UCSD-AML1 (cell line): ENCODE data around the gene FAM117A.
"Not testable (repeated sequence)": the region's sequence is repeated elsewhere in the genome, so short reads cannot be mapped to it uniquely, and the experiment has no call there.

Source experiments
- DNase-seq: peaks from one replicate; lab custom pipeline; 2025; ENCODE audit not compliant: unreplicated experiment; lab: John Stamatoyannopoulos, UW

Gene FAM117A

GRCh38 chr17:49764559-49765180 is 739 bp upstream of the FAM117A start:
- no peak for DNase-seq

DNA sequence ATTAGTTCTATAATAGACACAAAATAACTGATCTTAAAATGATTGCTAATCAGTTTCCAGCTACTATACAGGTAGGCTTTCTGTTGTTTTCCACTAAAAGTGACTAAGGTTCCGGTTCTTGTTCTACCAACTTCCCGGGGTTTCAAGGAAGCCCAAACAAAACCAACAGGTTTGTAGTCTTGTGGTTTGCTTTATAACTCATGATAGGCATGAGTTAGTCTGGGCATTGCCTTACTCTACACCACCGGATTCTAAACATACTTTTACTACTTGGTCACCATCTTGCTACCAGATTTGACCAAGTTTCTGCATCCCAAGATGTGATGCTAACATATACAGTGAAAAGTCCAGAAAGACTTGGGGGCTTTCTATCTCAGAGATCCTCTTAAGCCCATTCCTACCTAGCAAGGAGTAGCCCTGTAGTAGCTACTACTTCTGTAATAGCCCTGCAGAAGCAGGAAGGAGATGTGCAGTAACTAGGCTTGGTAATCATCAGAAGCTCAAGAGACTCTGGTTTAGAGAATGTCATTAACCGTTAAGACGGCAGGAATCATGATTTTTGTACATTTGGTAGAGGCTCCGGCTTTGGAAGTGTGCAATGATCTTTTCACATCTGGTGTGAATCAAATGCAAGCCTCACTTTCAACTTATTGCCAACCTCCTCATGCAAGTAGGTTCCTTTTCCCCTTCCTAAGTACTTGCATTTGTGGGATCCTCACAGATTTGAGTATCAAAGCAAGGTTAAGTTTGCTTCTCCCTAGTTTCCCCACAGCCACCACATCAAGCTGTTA is 1.6 kb downstream of the FAM117A start:
- no peak for DNase-seq

DNA sequence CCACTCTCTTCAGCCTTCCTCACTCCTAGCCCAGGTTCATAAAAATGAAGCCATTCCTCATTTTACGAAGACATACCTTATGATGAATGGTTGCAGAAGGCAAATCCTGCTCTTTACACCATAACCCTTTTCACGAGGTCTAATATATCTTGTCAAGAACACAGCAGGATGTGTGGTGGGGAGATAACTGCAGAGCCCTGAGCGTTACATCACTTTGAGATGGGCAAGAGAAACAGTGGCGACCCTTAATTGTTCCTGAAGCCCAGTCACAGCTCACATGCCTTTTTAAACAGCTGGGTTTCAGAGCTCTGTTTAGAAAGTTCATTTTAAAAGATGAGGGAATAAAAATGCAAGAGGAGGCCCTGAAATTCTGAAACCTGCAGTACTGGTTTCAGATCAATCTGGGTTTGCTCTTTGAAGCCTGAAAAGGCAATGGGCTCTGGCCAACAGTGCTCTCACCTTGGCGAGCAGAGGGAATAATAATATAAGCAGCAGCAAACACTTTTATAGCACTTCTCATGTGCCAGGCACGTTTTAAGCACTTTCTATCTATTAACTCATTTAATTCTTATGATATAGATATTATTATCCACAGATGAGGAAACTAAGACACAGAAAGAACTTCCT is 2.9 kb downstream of the FAM117A start:
- DNase-seq: no peak

DNA sequence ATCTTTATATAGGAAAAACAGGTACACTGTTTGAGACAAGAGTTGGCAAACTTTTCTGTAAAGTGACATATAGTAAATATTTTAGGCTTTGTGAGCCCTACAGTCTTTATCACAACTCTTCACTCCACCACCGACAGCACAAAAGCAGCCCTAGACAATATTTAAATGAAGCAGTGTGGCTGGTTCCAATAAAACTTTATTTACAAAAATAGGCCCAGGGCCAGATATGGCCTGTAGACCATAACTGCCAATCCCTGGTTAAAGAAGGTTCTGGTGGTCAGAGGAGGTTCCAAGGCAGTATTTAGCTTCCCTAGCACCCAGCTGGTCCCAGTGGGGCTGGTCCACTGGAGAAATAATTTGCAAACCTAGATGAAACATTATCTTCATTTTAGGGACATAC is 3.6 kb downstream of the FAM117A start:
- DNase-seq: no peak

GRCh38 chr17:49759203-49759602 is 4.7 kb downstream of the FAM117A start:
- DNase-seq: no peak

DNA sequence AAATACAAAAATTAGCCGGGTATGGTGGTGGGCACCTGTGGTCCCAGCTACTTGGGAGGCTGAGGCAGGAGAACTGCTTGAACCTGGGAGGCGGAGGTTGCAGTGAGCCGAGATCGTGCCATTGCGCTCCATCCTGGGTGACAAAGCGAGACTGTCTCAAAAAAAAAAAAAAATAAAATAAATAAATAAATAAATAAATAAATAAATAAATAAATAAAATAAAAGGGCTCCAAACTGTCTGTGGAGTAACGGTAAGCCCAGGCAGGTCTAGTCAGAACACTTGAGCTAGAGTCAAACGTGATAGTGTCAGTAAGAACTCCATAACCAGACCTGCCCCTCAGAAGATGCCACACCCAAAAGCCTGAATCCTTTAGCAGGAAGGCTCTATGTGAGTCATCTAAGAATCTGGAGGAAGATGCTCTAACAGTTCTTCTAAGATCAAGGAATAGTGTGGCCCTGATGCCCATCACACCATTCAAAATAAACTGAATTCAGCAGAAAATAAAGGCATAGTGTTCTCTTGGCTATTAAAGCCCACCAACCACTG is 5.4 kb downstream of the FAM117A start:
- DNase-seq: not testable (repeated sequence)

GRCh38 chr17:49757151-49757777 is 6.7 kb downstream of the FAM117A start:
- no peak for DNase-seq

- DNase-seq: no peak
Observed at GRCh38 chr17:49756323-49757150, 7.4 kb downstream of the FAM117A start.

DNA sequence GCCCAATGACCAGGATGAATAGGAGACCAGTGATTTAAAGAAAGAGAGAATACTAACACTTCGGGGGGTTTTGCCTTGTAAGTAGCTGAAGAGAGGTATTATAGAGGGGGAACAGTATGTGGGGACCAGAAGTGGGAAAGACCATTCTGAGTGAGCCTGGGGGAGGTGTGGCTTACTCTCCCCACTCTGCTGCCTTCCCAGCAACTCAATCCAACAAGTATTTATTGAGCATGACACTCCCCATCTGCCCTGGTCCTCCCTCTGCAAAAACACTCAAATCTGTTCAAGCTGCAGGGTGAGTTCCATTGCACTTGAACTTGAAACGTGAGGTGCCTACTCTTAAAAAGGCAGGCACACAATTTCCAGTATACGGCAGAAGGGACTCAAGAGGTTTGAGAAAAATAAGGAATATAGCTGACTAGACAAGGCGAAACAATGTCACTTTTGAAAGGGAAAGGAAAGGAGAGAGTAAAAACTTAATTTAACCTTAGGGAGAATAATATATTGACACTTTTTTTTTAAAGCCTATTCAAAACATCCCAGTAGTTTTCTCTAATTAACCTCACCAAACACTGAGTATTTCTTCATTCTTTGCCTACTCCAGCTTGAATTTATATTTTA is 8.2 kb downstream of the FAM117A start:
- no peak for DNase-seq

DNA sequence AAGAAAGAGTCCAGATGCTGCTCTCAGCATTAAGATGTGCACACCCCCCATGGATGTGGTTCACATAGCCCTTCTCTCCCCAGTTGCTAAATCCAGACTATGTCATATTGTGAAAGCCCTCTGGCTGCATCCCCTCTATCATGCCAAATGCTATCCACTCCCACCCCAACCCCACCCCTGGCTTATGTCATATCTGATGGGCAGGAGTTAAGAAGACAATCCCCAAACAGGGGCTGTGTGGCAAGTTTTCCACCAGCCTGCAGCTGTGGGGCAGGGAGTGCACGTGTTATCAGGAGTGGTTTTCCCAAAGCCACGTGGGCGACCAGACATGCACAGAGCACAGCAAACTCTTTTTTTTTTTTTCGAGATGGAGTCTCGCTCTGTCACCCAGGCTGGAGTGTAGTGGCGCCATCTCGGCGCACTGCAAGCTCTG is 10.0 kb downstream of the FAM117A start:
- DNase-seq: no peak

DNA sequence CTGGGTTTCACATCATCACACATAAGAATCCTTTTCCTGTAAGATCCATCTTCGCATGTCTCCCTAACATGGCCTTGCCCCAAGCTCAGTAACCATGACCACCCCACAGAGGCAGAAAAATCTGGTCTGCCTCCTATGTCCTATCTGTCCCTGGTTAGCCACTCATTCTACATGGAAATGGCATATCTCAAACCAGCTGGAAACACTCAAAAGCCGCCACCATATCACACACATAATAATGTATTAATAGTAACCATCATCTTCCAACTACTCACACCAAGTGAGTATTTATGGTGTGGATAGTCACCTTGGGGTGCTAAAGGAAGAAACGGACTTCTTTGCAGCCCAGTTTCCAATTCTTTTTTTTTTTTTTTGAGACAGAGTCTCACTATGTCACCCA is 11.4 kb downstream of the FAM117A start:
- no peak for DNase-seq

- DNase-seq: no peak
Observed at GRCh38 chr17:49749730-49750129, 14.2 kb downstream of the FAM117A start.

- DNase-seq: no peak
Observed at GRCh38 chr17:49748791-49749190, 15.1 kb downstream of the FAM117A start.

DNA sequence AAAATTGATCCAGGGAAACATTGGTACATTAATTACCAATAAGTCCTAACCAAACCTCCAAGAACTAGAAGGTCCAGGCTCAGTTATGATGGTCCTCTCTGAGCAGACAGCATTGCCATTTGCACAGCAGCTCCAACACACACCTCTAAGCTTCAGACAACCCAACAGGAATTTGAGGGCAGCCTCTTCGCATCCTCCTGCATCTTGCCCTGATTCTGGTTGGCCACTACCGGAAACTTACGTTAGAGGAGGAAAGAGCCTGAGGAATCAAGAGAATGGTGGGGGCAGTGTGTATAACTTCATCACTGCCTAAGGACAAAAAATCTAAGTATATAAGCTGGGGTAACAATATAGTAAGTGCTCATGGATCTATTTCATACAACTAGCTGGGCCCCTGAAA is 15.7 kb downstream of the FAM117A start:
- no peak for DNase-seq

DNA sequence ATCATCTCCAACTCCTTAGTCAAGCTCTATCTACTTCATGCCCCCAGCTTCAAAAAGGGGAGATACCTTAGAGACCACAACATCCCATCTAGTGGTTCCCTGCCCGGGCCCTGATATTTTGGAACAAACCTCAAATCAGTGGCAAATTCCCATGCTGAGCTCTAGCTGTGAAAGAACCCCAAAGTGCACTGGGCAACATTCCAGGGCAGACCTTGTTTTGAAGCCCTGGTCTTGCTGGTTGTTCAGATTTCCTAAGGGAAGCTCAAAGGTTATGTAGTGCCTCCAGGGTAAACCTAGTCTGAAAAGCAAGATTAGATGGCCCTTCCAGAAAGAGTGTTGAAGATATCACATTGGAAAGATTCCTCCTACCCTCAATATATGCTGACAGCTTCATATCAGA is 16.3 kb downstream of the FAM117A start:
- no peak for DNase-seq

DNA sequence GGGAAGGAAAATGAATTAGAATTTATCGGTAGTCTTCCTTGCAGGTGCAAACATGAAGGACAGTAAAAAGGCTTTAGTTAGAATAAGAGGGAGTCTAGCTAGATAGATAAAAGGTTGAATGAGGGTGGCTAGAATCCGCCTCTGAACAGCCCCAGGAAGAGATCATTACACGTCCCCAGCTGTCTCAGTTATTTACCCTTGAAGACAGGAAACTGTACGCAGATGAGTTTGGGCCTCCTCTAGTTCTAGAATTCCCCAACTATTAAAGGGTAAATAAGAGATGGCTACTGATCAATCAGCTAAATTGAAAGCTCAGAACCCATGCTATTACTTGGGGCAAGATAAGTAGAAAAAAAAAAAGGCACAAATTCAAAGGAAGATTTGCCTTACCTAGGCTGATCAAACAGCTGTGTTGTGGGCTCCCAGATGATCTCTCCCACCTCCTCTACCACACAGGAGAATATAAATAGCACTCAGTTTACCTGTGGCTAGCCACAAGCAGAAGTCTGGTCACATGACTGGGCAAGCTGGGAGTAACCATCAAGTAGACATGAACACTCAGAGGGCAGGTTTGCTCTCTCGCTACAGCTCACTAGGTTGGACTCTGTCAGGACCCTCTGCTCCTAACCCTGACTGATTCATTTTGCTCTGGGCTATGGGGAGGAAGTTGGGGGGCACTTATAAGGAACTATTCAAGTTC is 17.0 kb downstream of the FAM117A start:
- DNase-seq: no peak

- DNase-seq: no peak
Observed at GRCh38 chr17:49745175-49746139, 18.5 kb downstream of the FAM117A start.

DNA sequence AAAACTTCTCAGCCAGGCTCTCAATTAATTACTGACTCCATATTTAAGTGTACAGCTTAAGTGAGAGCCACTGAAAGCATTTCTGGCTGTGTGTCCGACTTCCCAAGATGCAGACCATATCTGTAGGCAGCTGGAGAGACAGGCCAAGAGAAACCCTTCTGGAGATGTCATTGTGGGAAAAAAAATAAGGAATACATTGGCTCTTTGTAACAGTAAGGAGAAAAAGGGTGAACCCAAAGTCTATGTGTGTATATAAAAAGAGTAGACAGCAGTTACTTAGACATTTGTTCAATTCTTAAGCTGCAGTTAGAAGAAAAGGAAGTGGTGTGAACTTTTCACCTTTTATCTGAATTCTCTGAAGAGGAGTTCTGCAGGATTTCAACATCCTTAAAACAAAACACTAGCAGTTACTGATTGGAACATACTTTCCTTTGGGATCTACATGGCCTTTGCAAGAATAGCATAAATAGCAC is 21.7 kb downstream of the FAM117A start:
- DNase-seq: no peak
